DND-41 (cell line): ENCODE measurements around the gene TLR8.

Experiments
- ATAC-seq: fragments of 200-7000 bp; cut with Tn5 transposase; 3 replicates; pipeline ENCODE4 v1.9.1; 2021; ENCODE audit warnings: low read depth; ENCODE audit not compliant: insufficient read depth
- DNase-seq: peaks from one replicate; pipeline ENCODE4 v3.0.0-alpha.2; 2020
- H2AFZ ChIP-seq: 2 replicates; pipeline ENCODE4 v1.6.0; 2012; ENCODE audit warnings: low read depth, low read length
- H3K27ac ChIP-seq: 2 replicates; pipeline ENCODE4 v1.5.1; 2012; ENCODE audit warnings: low read length, inconsistent platforms
- H3K27me3 ChIP-seq: fragments of 200-600 bp; sonication (generic); 2 replicates; pipeline ENCODE4 v1.6.0; 2012; ENCODE audit warnings: low read length, mild to moderate bottlenecking, inconsistent platforms; ENCODE audit not compliant: insufficient read depth, poor library complexity
- H3K36me3 ChIP-seq: 2 replicates; pipeline ENCODE4 v1.5.1; 2012; ENCODE audit warnings: low read length, inconsistent platforms; ENCODE audit not compliant: insufficient read depth
- H3K4me1 ChIP-seq: 2 replicates; pipeline ENCODE4 v1.5.1; 2012; ENCODE audit warnings: mild to moderate bottlenecking, low read length; ENCODE audit not compliant: insufficient read depth
- H3K4me2 ChIP-seq: 2 replicates; pipeline ENCODE4 v1.6.0; 2012; ENCODE audit warnings: mild to moderate bottlenecking, moderate library complexity, low read length, inconsistent platforms; ENCODE audit not compliant: insufficient read depth
- H3K4me3 ChIP-seq, 2 experiments: fragments of 200-600 bp in 1 of 2; shearing (Covaris generic) in 1 of 2; 2 replicates each; pipeline ENCODE4 v1.5.1; 2012 to 2016; ENCODE audit warnings: inconsistent platforms in 2 of 2, low read length in 2 of 2, mild to moderate bottlenecking in 2 of 2, low read depth in 1 of 2, moderate library complexity in 1 of 2
- H3K79me2 ChIP-seq: 2 replicates; pipeline ENCODE4 v1.6.0; 2012; ENCODE audit warnings: low read length, inconsistent platforms; ENCODE audit not compliant: insufficient read depth
- H3K9ac ChIP-seq: 2 replicates; pipeline ENCODE4 v1.6.0; 2012; ENCODE audit warnings: low read depth, mild to moderate bottlenecking, inconsistent platforms, low read length, moderate library complexity
- H3K9me3 ChIP-seq: 2 replicates; pipeline ENCODE4 v1.5.1; 2012; ENCODE audit warnings: low read length, moderate library complexity, mild to moderate bottlenecking, inconsistent platforms; ENCODE audit not compliant: insufficient read depth, severe bottlenecking
- H4K20me1 ChIP-seq: 2 replicates; pipeline ENCODE4 v1.6.0; 2012; ENCODE audit warnings: low read length; ENCODE audit not compliant: insufficient read depth
- EZH2 ChIP-seq: IDR thresholded peaks from 3 replicates; pipeline ENCODE4 v1.6.1; 2012; ENCODE audit warnings: borderline replicate concordance, low read depth, mild to moderate bottlenecking, moderate library complexity, low read length, inconsistent platforms; ENCODE audit not compliant: severe bottlenecking
- TF ChIP-seq, protein P1 (sequence below): IDR thresholded peaks from 2 replicates; pipeline ENCODE4 v1.5.1; 2012; ENCODE audit warnings: borderline replicate concordance, low read length, moderate library complexity, mild to moderate bottlenecking; ENCODE audit not compliant: poor library complexity, severe bottlenecking; ENCODE audit errors: extremely low read depth

The TLR8 gene

DNA sequence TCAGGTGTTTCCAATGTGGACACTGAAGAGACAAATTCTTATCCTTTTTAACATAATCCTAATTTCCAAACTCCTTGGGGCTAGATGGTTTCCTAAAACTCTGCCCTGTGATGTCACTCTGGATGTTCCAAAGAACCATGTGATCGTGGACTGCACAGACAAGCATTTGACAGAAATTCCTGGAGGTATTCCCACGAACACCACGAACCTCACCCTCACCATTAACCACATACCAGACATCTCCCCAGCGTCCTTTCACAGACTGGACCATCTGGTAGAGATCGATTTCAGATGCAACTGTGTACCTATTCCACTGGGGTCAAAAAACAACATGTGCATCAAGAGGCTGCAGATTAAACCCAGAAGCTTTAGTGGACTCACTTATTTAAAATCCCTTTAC is 20.9 kb upstream of the TLR8 start:
- H3K27ac ChIP-seq, result no peak overlapping the region
- no peak overlapping the region for H3K9ac ChIP-seq
- TF ChIP-seq EZH2, result no peak
- TF ChIP-seq, protein P1, sequence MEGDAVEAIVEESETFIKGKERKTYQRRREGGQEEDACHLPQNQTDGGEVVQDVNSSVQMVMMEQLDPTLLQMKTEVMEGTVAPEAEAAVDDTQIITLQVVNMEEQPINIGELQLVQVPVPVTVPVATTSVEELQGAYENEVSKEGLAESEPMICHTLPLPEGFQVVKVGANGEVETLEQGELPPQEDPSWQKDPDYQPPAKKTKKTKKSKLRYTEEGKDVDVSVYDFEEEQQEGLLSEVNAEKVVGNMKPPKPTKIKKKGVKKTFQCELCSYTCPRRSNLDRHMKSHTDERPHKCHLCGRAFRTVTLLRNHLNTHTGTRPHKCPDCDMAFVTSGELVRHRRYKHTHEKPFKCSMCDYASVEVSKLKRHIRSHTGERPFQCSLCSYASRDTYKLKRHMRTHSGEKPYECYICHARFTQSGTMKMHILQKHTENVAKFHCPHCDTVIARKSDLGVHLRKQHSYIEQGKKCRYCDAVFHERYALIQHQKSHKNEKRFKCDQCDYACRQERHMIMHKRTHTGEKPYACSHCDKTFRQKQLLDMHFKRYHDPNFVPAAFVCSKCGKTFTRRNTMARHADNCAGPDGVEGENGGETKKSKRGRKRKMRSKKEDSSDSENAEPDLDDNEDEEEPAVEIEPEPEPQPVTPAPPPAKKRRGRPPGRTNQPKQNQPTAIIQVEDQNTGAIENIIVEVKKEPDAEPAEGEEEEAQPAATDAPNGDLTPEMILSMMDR, result no peak
- H3K27me3 ChIP-seq, result no peaks in the 10 kb centered on the region
- ATAC-seq (no peak), DNase-seq (no peak)
- peaks cover 5% of the 10 kb centered on the region for H3K4me1 ChIP-seq
- no peaks in the 10 kb centered on the region for H4K20me1 ChIP-seq
- no peak overlapping the region for H2AFZ ChIP-seq
- no peaks in the 10 kb centered on the region for H3K79me2 ChIP-seq
- H3K36me3 ChIP-seq, result no peaks in the 10 kb centered on the region
- H3K9me3 ChIP-seq, result no peaks in the 10 kb centered on the region
- H3K4me3 ChIP-seq, result no peak overlapping the region
- H3K4me2 ChIP-seq, result no peak overlapping the region

DNA sequence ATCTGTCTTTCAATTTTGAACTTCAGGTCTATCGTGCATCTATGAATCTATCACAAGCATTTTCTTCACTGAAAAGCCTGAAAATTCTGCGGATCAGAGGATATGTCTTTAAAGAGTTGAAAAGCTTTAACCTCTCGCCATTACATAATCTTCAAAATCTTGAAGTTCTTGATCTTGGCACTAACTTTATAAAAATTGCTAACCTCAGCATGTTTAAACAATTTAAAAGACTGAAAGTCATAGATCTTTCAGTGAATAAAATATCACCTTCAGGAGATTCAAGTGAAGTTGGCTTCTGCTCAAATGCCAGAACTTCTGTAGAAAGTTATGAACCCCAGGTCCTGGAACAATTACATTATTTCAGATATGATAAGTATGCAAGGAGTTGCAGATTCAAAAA is 19.9 kb upstream of the TLR8 start:
- peaks cover 15% of the 10 kb centered on the region for H3K4me1 ChIP-seq
- H3K4me3 ChIP-seq, result no peak overlapping the region
- no peaks in the 10 kb centered on the region for H4K20me1 ChIP-seq
- no peaks in the 10 kb centered on the region for H3K36me3 ChIP-seq
- H3K79me2 ChIP-seq, result no peaks in the 10 kb centered on the region
- H2AFZ ChIP-seq, result no peak overlapping the region
- no peak for DNase-seq
- H3K9ac ChIP-seq, result no peak overlapping the region
- ATAC-seq, result no peak
- H3K27me3 ChIP-seq, result peaks cover 3% of the 10 kb centered on the region
- H3K4me2 ChIP-seq, result no peak overlapping the region
- no peak overlapping the region for H3K27ac ChIP-seq
- TF ChIP-seq, protein P1, result no peak
- no peak for TF ChIP-seq EZH2
- no peaks in the 10 kb centered on the region for H3K9me3 ChIP-seq

DNA sequence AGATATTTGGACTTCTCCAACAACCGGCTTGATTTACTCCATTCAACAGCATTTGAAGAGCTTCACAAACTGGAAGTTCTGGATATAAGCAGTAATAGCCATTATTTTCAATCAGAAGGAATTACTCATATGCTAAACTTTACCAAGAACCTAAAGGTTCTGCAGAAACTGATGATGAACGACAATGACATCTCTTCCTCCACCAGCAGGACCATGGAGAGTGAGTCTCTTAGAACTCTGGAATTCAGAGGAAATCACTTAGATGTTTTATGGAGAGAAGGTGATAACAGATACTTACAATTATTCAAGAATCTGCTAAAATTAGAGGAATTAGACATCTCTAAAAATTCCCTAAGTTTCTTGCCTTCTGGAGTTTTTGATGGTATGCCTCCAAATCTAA is 19.3 kb upstream of the TLR8 start:
- Histone ChIP-seq H3K9me3 (no peaks in the 10 kb centered on the region), H4K20me1 (no peaks in the 10 kb centered on the region), H3K27me3 (peaks cover 3% of the 10 kb centered on the region), H3K4me1 (peaks cover 19% of the 10 kb centered on the region), H2AFZ (no peak overlapping the region), H3K79me2 (no peaks in the 10 kb centered on the region), H3K27ac (no peak overlapping the region), H3K4me2 (no peak overlapping the region), H3K36me3 (no peaks in the 10 kb centered on the region), H3K9ac (no peak overlapping the region), H3K4me3 (no peak overlapping the region)
- no peak for TF ChIP-seq EZH2
- TF ChIP-seq, protein P1, result no peak
- ATAC-seq (no peak), DNase-seq (no peak)

DNA sequence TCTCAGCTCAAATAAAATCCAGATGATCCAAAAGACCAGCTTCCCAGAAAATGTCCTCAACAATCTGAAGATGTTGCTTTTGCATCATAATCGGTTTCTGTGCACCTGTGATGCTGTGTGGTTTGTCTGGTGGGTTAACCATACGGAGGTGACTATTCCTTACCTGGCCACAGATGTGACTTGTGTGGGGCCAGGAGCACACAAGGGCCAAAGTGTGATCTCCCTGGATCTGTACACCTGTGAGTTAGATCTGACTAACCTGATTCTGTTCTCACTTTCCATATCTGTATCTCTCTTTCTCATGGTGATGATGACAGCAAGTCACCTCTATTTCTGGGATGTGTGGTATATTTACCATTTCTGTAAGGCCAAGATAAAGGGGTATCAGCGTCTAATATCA is 18.7 kb upstream of the TLR8 start:
- Histone ChIP-seq H3K36me3 (no peaks in the 10 kb centered on the region), H3K27ac (no peak overlapping the region), H3K79me2 (no peaks in the 10 kb centered on the region), H3K4me2 (no peak overlapping the region), H3K9ac (no peak overlapping the region), H3K4me1 (peaks cover 20% of the 10 kb centered on the region), H4K20me1 (no peaks in the 10 kb centered on the region), H3K9me3 (no peaks in the 10 kb centered on the region), H3K27me3 (peaks cover 3% of the 10 kb centered on the region), H3K4me3 (no peak overlapping the region), H2AFZ (no peak overlapping the region)
- ATAC-seq, result no peak
- TF ChIP-seq, protein P1, result no peak
- TF ChIP-seq EZH2, result no peak
- no peak for DNase-seq
